GM19099 (cell line): Measurements from ENCODE around the gene OR2AK2.

Experiments
- POLR2A ChIP-seq: IDR thresholded peaks from 3 replicates; pipeline ENCODE4 v1.6.1; 2011; ENCODE audit warnings: low read depth; ENCODE audit not compliant: insufficient read length; ENCODE audit errors: extremely low read depth

The OR2AK2 gene, protein sequence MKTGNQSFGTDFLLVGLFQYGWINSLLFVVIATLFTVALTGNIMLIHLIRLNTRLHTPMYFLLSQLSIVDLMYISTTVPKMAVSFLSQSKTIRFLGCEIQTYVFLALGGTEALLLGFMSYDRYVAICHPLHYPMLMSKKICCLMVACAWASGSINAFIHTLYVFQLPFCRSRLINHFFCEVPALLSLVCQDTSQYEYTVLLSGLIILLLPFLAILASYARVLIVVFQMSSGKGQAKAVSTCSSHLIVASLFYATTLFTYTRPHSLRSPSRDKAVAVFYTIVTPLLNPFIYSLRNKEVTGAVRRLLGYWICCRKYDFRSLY

DNA sequence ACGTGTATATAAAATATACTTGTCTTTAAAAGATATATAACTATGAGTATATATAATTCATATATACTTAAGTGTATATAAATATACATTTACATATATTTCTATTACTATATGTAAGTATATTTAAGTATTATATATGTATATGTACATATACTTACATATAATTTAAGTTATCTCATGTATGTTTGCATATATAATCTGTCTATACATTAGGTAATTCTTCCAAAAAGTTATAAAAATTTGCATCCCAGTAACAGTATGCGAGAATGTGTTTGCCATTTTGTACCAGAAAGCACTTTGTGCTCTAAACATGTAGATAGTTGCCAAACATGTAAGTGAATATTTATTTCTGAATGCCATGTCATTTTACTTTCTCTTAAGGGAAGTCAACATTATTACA lies at the start of gene OR2AK2:
TSS of gene OR2AK2 (plus strand) at position 301 of the 400 bp plus-strand sequence. CDS start 144 bp downstream, outside the sequence.
- no peak for TF ChIP-seq POLR2A

DNA sequence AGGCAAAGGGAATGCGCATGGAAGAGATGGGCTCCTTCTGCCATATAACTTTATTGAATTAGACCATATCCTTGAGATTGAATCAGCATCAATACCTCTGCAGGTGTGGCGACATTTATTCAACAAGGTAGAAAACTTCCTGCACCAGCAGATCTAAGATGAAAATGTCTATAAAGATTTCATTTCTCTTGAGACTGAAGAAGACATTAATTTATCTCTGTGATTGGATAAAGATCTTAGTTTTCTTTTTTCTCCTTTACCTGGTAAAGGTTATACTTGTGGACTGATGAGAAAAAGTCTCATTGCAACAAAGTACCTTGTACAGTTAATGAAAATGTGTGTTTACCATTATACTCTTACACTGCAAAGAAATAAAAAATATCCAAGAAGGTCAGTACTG lies 45.1 kb upstream of the OR2AK2 start, which contains the start of gene OR2T8:
TSS of gene OR2T8 (plus strand) at position 301 of the 400 bp plus-strand sequence. CDS start 766 bp downstream, outside the sequence.
- no peak for TF ChIP-seq POLR2A

DNA sequence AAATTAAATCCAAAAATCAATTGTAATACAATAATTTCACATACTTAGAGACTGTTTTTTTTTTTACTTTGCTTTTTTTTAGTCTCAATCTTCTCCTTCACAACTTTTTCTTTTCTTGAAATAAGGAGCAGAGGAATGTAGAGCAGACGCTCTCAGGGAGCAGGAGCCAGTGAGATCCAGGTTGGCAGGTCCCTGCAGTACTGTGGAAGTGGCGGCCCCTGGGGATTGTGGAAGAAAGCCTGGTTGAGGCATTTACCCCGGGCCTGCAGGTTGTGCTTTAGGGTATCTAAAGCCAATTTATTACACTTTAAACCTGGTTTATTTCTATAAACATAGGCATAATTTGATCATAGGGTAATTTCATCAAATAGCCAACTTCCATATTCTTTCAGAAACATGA lies 41.1 kb upstream of the OR2AK2 start:
- no peak for TF ChIP-seq POLR2A

DNA sequence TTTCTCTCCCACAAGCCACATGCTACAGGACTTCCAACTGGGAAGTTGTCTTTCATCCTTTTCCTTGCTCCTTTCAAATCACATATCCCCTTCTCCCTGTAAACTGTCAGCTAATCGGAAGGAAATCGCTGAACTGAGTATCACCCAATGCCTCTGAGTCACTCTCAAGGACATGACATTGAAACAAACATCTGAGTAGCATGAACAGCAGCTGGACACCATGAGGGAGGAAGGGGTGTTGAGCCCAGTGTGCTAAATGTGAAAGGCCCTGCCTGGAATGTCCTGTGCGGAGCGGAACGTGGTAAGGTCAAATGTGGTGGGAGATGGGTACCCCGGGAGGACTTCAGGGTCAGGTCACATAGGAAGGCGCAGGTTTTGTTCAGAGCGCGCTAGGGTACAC lies 40.2 kb upstream of the OR2AK2 start, which contains the start of gene OR2AJ1:
TSS of gene OR2AJ1 (plus strand) at position 22 of the 400 bp plus-strand sequence. CDS start 8,880 bp downstream, outside the sequence.
- no peak for TF ChIP-seq POLR2A

DNA sequence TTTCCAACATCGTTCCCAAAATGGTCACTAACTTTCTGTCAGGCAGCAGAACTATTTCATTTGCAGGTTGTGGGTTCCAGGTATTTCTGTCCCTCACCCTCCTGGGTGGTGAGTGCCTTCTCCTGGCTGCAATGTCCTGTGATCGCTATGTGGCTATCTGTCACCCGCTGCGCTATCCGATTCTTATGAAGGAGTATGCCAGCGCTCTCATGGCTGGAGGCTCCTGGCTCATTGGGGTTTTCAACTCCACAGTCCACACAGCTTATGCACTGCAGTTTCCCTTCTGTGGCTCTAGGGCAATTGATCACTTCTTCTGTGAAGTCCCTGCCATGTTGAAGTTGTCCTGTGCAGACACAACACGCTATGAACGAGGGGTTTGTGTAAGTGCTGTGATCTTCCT lies 31.0 kb upstream of the OR2AK2 start:
- TF ChIP-seq POLR2A: no peak

DNA sequence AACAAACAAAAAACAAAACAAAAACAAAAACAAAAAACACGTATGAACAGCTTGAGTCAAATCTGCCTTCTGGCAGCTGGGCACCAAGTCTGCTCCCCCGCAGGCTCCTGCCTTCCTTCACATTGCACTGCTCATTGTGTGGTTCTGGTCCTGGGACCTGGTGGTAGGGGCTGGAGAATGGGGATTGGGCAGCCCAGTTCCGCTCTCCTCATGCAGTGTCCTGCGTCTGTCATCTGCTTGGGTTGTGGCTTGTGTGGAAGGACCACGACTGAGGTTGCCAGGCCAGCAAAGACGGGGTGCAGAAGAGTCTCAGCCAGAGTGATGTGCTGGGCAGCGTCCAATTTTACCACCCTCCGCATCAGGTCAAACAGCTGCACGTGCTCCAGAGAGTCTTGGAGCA lies 29.3 kb upstream of the OR2AK2 start:
- no peak for TF ChIP-seq POLR2A

DNA sequence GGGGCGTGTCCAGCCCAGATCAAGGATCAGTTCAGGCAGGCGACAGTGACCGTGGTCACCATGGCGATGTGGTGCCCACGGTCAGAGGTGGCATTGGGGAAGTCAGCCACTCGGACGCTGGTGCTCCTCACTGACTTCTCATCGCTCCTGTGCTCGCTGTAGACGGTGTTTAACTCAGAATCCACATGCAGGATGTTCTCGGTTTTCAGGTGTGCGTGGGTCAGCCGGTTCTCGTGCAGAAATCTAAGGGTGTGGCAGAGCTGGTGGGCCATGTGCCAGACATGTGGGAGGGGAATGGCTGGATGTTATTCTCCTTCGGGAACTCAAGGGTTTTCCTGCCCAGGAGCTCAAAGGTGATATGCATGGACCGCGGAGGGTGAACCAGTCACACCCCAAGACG lies 28.6 kb upstream of the OR2AK2 start:
- TF ChIP-seq POLR2A: no peak

DNA sequence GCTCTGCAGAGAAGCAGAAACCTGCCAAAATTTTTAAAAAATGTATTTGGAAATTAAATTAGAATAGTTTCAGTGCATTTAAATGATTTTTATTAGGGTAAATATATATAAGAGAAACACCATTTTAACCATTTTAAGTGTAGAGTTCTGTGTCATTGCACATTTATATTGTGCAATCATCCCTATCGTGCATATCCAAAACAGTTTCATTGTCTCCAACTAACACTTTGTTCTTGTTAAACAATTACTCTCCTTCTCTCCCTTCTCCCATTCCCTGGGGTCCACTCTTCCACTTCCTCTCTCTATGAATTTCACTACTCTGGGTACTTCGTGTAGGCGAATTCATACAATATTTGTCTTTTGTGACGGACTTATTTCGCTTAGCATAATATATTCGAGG lies 22.4 kb upstream of the OR2AK2 start:
- no peak for TF ChIP-seq POLR2A

DNA sequence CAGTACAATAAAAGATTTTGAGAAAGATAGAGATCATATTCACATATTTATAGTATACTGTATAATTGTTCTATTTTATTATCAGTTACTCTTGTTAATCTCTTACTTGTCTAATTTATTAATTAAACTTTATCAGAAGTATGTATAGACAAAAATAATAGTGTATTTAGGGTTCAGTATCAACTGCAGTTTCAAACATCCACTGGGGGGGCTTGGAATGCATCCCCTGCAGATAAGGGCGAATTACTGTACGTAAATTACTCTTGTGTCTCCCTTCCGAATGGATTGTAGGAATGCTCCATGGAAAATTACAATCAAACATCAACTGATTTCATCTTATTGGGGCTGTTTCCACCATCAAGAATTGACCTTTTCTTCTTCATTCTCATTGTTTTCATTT lies 16.5 kb upstream of the OR2AK2 start, which contains the start of gene OR2L8:
TSS of gene OR2L8 (plus strand) at position 301 of the 400 bp plus-strand sequence. CDS start at position 301, 0 bp downstream.
- TF ChIP-seq POLR2A: no peak

DNA sequence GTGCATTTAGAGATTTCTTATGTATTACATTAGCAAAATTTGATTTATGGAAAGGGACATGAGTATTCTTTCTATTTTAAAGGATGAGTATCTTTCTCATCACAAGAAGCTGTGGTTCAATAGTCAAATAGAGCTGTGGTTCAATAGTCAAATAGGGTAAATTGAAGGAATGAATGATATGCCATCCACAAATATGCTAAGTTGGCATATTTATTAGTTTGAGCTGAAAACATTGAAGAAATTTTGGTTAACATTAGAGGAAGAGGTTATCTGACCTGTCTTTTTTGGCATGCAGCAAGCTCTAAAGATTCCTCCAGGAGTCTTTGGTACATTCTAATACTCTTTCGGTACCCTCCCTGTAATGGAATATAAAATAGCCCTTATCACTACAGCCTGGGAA lies 11.6 kb upstream of the OR2AK2 start:
- no peak for TF ChIP-seq POLR2A

DNA sequence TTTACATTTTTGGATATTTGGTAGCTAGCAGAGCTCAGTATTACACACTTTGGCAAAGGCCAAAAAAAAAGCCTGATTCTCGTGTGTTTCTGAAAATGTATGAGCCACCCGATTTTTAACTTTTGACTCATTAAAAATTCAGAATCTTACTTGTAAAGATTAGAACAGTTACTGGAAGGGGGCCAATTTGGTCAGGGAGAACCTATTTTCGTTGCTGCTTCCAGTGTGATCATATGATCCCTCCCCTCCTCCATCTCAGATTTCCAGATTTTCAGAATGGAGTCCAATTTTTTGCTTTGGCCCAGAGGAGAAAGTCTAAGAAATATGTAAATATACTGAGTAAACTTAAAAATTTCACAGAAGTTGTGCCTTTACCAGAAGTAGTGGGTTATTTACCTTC lies 3.2 kb upstream of the OR2AK2 start:
- TF ChIP-seq POLR2A: no peak

DNA sequence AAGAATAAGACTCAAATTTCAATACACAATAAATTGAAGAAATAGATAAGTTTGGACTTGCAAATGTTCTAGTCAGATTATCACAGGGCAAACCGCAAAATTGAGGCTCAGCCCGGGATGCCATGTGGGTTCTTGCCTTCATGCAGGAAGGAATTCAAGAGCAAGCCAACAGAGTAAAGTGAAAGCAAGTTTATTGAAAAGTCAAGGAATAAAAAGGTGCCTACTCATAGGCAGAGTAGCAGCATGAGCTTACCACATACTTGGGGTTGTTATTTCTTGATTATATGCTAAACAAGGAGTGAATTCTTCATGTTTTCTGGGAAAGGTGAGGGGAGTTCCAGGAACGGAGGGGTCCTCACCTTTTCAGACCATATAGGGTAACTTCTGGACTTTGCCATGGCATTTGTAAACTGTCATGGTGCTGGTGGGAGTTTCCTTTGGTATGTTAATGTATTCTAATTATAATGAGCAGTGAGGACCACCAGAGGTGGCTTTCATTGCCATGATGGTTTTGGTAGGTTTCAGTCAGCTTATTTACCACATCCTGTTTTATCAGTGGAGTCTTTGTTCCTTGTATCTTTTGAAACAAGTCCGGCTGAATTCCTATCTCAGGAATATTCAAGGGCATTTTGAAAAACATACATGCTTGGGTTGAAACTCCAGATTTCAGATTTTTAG lies 2.0 kb upstream of the OR2AK2 start:
- TF ChIP-seq POLR2A: no peak

DNA sequence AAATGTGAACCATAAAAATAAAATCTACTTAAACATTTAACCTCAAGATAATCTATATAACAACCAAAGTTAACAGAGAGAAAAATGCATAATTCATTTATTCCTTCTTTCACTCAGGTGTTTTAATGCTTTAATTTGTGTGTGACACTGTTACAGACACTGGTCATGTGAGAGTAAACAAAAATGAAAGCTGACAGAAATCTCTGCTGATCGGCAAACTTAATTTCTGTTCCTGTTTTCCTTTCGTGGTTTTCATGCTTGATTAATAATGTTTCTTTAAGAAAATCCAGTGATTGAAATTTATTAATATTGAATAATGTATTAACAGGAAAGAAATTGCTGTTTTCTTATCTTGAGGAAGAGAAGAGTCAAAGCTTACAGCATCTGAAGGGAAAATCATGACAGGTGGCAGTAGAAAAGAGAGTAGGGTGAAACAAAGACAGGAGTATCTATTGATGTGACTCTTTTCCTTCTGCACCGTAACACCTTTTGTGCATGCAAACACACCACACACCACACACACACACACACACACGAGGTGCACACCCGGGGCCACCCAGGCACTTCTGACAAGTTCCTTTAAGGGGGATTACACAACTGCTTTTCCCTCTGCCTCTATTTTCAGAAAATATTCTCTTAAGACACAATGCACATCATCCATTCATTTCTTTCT lies 1.6 kb downstream of the OR2AK2 start:
- no peak for TF ChIP-seq POLR2A

DNA sequence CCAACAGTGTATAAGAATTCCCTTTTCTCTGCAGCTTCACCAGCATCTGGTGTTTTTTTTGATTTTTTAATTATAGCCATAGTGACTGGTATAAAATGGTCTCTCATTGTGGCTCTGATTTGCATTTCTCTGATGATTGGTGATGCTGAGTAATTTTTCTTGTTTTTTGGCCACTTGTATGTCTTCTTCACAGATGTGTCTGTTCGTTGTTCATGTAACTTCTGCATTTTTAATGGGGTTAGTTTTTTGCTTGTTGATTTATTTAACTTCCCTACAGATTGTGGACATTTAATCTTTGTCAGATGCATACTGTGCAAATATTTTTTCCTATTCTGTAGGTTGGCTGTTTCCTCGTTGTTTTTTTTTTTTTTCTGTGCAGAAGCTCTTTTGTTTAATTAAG lies 28.0 kb downstream of the OR2AK2 start:
- TF ChIP-seq POLR2A: no peak

DNA sequence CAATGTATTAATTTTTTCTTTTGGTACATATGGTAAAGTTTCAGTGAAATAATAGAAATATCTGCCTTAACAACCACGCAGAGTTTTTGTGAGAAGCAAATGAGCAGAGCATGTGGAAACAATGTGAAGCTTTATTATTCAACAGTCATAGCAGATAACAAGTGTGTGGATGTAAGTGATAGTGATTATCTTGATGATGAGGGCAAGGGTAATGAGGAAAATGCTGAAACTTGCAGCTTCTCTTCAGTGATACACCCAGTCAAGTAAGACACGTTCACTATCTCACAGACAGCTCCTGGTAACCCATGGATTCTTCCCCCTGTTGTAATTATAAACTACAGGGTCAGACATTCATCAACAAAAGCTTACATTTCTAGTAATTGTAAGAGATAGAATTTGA lies 33.8 kb downstream of the OR2AK2 start:
- no peak for TF ChIP-seq POLR2A
